Measurements from ENCODE around the gene RNF123.

Gene RNF123

GRCh38 chr3:49769286-49769915 lies 80.0 kb downstream of the RNF123 start:
- no peak overlapping the region for H3K27ac ChIP-seq (ENCODE audit: low read depth, low read length)
- H3K36me3 ChIP-seq (ENCODE audit: insufficient read depth, low read length) = peaks cover 4% of the 10 kb centered on the region
- H3K27me3 ChIP-seq (ENCODE audit: control insufficient read depth in 1 of 2, insufficient read depth in 2 of 2, low read length in 2 of 2) = no peaks in the 10 kb centered on the region
- H3K4me1 ChIP-seq (ENCODE audit: insufficient read depth, low read length) = peaks cover 4% of the 10 kb centered on the region
- H3K4me3 ChIP-seq (ENCODE audit: low read depth in 1 of 2, low read length in 2 of 2) = no peak overlapping the region
- H3K9ac ChIP-seq (ENCODE audit: low read length) = no peak overlapping the region
- H3K9me3 ChIP-seq (ENCODE audit: low read length) = no peaks in the 10 kb centered on the region

- Histone ChIP-seq H3K36me3 (ENCODE audit: insufficient read depth, low read length) (peaks cover 4% of the 10 kb centered on the region), H3K9me3 (ENCODE audit: low read length) (no peaks in the 10 kb centered on the region), H3K27ac (ENCODE audit: low read depth, low read length) (no peak overlapping the region), H3K4me1 (ENCODE audit: insufficient read depth, low read length) (peaks cover 9% of the 10 kb centered on the region), H3K27me3 (ENCODE audit: control insufficient read depth in 1 of 2, insufficient read depth in 2 of 2, low read length in 2 of 2) (no peaks in the 10 kb centered on the region), H3K9ac (ENCODE audit: low read length) (no peak overlapping the region), H3K4me3 (ENCODE audit: low read depth in 1 of 2, low read length in 2 of 2) (no peak overlapping the region)
These were observed 80.6 kb downstream of the RNF123 start for GRCh38 chr3:49769926-49770325.

Measured in muscle layer of colon (tissue), 2 donors.